Spleen (tissue), 11 donors: ENCODE measurements around the gene CUBN. TPM values are rescaled to one million over a fixed set of nuclear protein-coding genes. Genes with fewer than 3 reads are reported as not detected.

Source experiments
- DNase-seq: peaks from one replicate; pipeline ENCODE4 v3.0.0-alpha.2; 2020
- H3K27ac ChIP-seq, 8 donors: fragments of 200-600 bp; sonication (generic) in 7 of 8; 1 replicate in 4 of 8; 2 replicates in 4 of 8; pipeline versions ENCODE4 v1.5.0 to v1.8.0; 2016 to 2021; ENCODE audit warnings: inconsistent platforms in 4 of 8, mild to moderate bottlenecking in 4 of 8, moderate library complexity in 1 of 8
- H3K27me3 ChIP-seq, 7 donors: fragments of 200-600 bp; sonication (generic) in 6 of 7; replicated peaks in 1 of 7; 1 replicate in 4 of 7; 2 replicates in 3 of 7; pipeline versions ENCODE4 v1.5.0 to v1.8.0; 2016 to 2021; ENCODE audit warnings: inconsistent platforms in 3 of 7, mild to moderate bottlenecking in 1 of 7
- H3K36me3 ChIP-seq, 6 donors: fragments of 200-600 bp; sonication (generic) in 5 of 6; 1 replicate in 4 of 6; 2 replicates in 2 of 6; pipeline versions ENCODE4 v1.5.0 to v1.8.0; 2016 to 2021; ENCODE audit warnings: inconsistent platforms in 2 of 6
- H3K4me1 ChIP-seq, 6 donors: fragments of 200-600 bp; sonication (generic) in 5 of 6; 1 replicate in 3 of 6; 2 replicates in 3 of 6; pipeline versions ENCODE4 v1.5.0 to v1.8.0; 2016 to 2021; ENCODE audit warnings: inconsistent platforms in 3 of 6
- H3K4me3 ChIP-seq, 8 donors: fragments of 200-600 bp; sonication (generic) in 7 of 8; 1 replicate in 4 of 8; 2 replicates in 4 of 8; pipeline versions ENCODE4 v1.5.0 to v1.8.0; 2016 to 2021; ENCODE audit warnings: inconsistent platforms in 4 of 8, mild to moderate bottlenecking in 4 of 8, moderate library complexity in 2 of 8
- H3K9me3 ChIP-seq, 8 donors: fragments of 200-600 bp; sonication (generic) in 7 of 8; 1 replicate in 4 of 8; 2 replicates in 4 of 8; pipeline versions ENCODE4 v1.5.0 to v1.8.0; 2016 to 2021; ENCODE audit warnings: inconsistent platforms in 4 of 8
- CTCF ChIP-seq, 11 experiments: fragments of 200-600 bp in 7 of 11; fragments of 450-650 bp in 4 of 11; sonication (generic) in 4 of 11; IDR thresholded peaks in 8 of 11; conservative IDR thresholded peaks in 3 of 11; 1 replicate in 7 of 11; 2 replicates in 4 of 11; pipeline versions ENCODE4 v1.4.0 to v1.8.0; 2016 to 2021; ENCODE audit warnings: antibody characterized with exemption in 11 of 11, inconsistent platforms in 4 of 11, mild to moderate bottlenecking in 1 of 11
- POLR2A ChIP-seq, 3 donors: fragments of 450-650 bp; IDR thresholded peaks; one replicate each; pipeline ENCODE4 v1.5.1; 2017; ENCODE audit warnings: antibody characterized with exemption in 3 of 3, mild to moderate bottlenecking in 1 of 3
- POLR2AphosphoS5 ChIP-seq, 3 donors: sonication (generic); formaldehyde crosslinking; IDR thresholded peaks; one replicate each; pipeline ENCODE4 v1.5.1; 2017; ENCODE audit warnings: antibody characterized with exemption in 3 of 3
- WGBS, 5 donors: extraction: QIAGEN DNeasy Blood & Tissue Kit in 3 of 5; methylation state at CpG; one replicate each; pipeline versions ENCODE4 v1.1.5 to v1.1.7; 2013 to 2018; 5-methylcytosine and 5-hydroxymethylcytosine counted together
- intact Hi-C: fragments of 100-400 bp; cut with DNase I; formaldehyde crosslinking; loops from one replicate; pipeline ENCODE4 v1.15.0; 2023; ENCODE audit warnings: low total_unique reads
- polyA plus RNA-seq, 3 donors: library from polyadenylated mRNA; stranded (reverse); fragments of 200-250 nt; gene quantifications; one replicate each; pipeline ENCODE4 v1.2.1, GENCODE V29; 2013
- total RNA-seq, 7 donors: library from RNA; depleted of rRNA in 3 of 7; stranded (reverse); fragments of >200 nt in 3 of 7; fragmentation: NEBNext Ultra II Directional in 4 of 7; extraction: Animal tissue kit (Norgen Biotek cat#: 25700) in 4 of 7; gene quantifications; one replicate each; pipeline versions ENCODE4 v1.1.0 to v1.2.1, GENCODE V29; 2016 to 2021
- donor health status: healthy with polysubstance abuse.
- donor health status: DM: no; HTN: no; CAD: no; lungs with moderate emphysema.
- donor health status: DM: no; HTN: no; CAD: no.
- donor health status: Bipolar disorder and iron deficiency.
- donor health status: healthy.
- donor health status: DM: no; HTN: no; CAD: no.
- donor health status: DM: yes; HTN: yes; CAD: no.

The CUBN gene
- total and polyA plus RNA-seq, 10 donors, result 0.24 to 12.1 (median 5.4) TPM

- H3K4me1 ChIP-seq, result no peaks in the 10 kb centered on the region
- no peaks in the 10 kb centered on the region for H3K9me3 ChIP-seq
- no peaks in the 10 kb centered on the region for H3K36me3 ChIP-seq
- no peak overlapping the region for H3K4me3 ChIP-seq
- 86 to 94% (median 92%) methylated on average over 4 of the region's 4 CpGs for WGBS, 5 donors
- H3K27ac ChIP-seq, result peak overlapping the region in 1 of 8 donors; percentile 4
- no peak for DNase-seq
- intact Hi-C loops, result no loop called here
- no peaks in the 10 kb centered on the region for H3K27me3 ChIP-seq
- TF ChIP-seq POLR2A (IDR thresholded peaks at IDR 0.05), result no peak
- no peak for TF ChIP-seq POLR2AphosphoS5 (IDR thresholded peaks at IDR 0.05)
- TF ChIP-seq CTCF (IDR thresholded peaks at IDR 0.05 in 8 of 11, conservative IDR thresholded peaks at IDR 0.05 in 3 of 11), result no peak
Measured at GRCh38 chr10:16987206-16987621, 142.4 kb downstream of the CUBN start.

GRCh38 chr10:16986406-16987205 is 143.0 kb downstream of the CUBN start:
- H3K9me3 ChIP-seq, result no peaks in the 10 kb centered on the region
- H3K36me3 ChIP-seq, result no peaks in the 10 kb centered on the region
- H3K4me3 ChIP-seq, result no peak overlapping the region
- 82 to 92% (median 88%) methylated on average over 10 of the region's 10 CpGs for WGBS, 5 donors
- TF ChIP-seq CTCF (IDR thresholded peaks at IDR 0.05 in 8 of 11, conservative IDR thresholded peaks at IDR 0.05 in 3 of 11), result no peak
- no peak for TF ChIP-seq POLR2A (IDR thresholded peaks at IDR 0.05)
- TF ChIP-seq POLR2AphosphoS5 (IDR thresholded peaks at IDR 0.05), result no peak
- H3K27ac ChIP-seq, result peak overlapping the region in 1 of 8 donors; percentile 4
- intact Hi-C loops, result no loop called here
- H3K27me3 ChIP-seq, result no peaks in the 10 kb centered on the region
- DNase-seq, result no peak
- no peaks in the 10 kb centered on the region for H3K4me1 ChIP-seq

- Histone ChIP-seq H3K27ac (no peak overlapping the region), H3K27me3 (no peaks in the 10 kb centered on the region), H3K9me3 (no peaks in the 10 kb centered on the region), H3K4me1 (no peaks in the 10 kb centered on the region), H3K36me3 (no peaks in the 10 kb centered on the region), H3K4me3 (no peak overlapping the region)
- TF ChIP-seq POLR2AphosphoS5 (IDR thresholded peaks at IDR 0.05) (no peak), CTCF (IDR thresholded peaks at IDR 0.05 in 8 of 11, conservative IDR thresholded peaks at IDR 0.05 in 3 of 11) (no peak)
- intact Hi-C loops, result no loop called here
- no peak for DNase-seq
- WGBS, 5 donors, result 87 to 98% (median 89%) methylated on average over 5 of the region's 5 CpGs
Measured at GRCh38 chr10:16986082-16986405, 143.6 kb downstream of the CUBN start.

- Histone ChIP-seq H3K4me3 (no peak overlapping the region), H3K36me3 (no peaks in the 10 kb centered on the region), H3K4me1 (no peaks in the 10 kb centered on the region), H3K27ac (no peak overlapping the region), H3K27me3 (no peaks in the 10 kb centered on the region), H3K9me3 (no peaks in the 10 kb centered on the region)
- intact Hi-C loops, result no loop called here
- no peak for DNase-seq
- TF ChIP-seq CTCF (IDR thresholded peaks at IDR 0.05 in 8 of 11, conservative IDR thresholded peaks at IDR 0.05 in 3 of 11) (no peak), POLR2AphosphoS5 (IDR thresholded peaks at IDR 0.05) (no peak), POLR2A (IDR thresholded peaks at IDR 0.05) (no peak)
- 78 to 92% (median 91%) methylated on average over 3 of the region's 3 CpGs for WGBS, 5 donors
Measured at GRCh38 chr10:16984242-16984641, 145.4 kb downstream of the CUBN start.
